GM20431 (cell line): ENCODE data around the gene PBX3.

Experiments
- in situ Hi-C: fragments of 300-500 bp; cut with MseI, MboI; formaldehyde crosslinking; loops from one replicate; pipeline ENCODE4 v1.15.0; 2020; ENCODE audit warnings: low sequenced_read_pairs; ENCODE audit not compliant: unreplicated experiment

The PBX3 gene

GRCh38 chr9:125852386-125852785, 105.2 kb downstream of the PBX3 start:
- in situ Hi-C loops, result no loop called here

- in situ Hi-C loops, result no loop called here
These were observed 107.5 kb downstream of the PBX3 start for GRCh38 chr9:125854553-125855275.

DNA sequence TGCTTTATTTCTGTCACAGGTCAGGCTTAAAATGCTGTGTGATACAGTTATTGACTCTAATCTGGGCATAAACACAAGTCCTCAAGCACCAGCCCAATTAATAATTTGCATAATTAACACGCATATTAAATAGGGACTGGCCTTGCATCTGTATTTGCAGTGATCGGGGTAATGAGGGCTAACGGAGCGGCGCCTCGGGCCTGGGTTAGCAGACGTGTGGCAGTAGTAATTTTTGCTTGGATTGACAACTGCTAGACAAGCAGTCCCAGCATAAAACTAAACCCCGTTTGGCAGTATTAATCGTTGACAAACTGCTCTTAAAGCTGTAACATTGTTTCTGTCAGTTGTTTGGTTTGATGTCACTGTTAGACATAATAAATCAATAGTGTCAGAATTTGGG, 109.2 kb downstream of the PBX3 start:
- in situ Hi-C loops, result no loop called here

DNA sequence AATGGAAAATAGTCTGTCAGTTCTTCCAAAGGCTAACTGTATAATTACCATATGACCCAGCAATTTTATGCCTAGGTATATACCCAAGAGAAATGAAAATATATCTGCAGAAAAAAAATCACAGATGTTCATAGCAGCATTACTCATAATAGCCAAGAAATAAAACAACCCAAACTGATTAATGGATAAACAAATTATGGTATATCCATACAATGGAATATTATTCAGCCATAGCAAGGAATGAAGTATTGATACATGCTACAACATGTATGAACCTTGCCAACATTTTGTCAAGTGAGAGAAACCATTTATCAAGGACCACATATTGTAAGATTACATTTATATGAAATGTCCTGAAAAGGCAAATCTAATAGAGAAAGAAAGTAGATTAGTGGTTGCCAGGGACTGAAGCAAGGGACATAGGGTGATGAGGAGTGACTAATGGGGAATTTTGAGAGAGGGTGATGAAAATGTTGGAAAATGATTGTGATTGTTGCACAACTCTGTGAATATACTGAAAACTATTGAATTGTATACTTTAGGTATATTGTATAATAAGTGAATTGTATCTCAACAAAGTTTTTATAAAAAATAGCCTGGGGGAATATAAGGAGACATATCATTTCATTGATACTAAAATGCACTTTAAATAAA, 114.4 kb downstream of the PBX3 start:
- in situ Hi-C loops, result no loop called here

DNA sequence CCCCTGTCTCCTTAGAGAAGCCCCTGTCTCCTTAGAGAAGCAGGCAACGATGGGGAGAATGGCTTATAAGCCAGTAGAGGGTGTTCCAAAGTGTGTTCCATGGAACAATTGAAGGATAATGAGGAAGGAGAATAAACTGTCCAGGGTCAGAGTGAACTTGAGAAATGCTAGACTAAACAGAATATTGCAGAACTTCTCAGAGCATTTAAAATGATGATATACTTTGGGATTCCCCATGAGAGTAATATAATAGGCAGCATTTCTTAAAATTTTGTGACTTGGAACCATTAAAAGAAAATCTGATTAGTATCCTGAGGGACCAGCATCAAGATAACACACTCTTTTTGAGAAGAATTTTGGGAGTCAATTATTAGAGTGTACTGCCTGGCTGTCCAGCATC, 116.8 kb downstream of the PBX3 start:
- in situ Hi-C loops, result no loop called here

- in situ Hi-C loops, result no loop called here
These were observed 120.7 kb downstream of the PBX3 start for GRCh38 chr9:125867751-125868415.

DNA sequence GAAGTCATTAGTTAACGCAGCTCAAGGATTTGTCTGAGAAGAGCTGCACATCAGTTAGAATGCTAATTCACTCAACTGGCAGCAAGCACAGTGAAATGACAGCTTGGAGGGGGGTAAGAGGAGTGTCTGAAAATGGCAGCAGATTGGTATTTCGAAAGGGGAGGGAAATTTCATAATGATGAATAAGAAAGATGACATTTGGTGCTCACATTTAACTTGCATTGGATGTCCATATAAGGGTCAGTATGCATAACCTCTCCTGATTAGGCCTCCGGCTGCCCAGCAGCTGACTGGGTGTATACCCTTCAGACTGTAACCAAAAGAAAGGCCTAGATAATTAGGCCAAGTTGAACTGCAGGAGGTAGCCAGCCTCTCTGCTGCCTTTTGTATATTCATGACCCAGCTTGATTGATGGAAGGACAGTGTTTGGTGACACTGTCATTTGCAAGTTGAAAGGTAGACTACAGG, 131.0 kb downstream of the PBX3 start:
- in situ Hi-C loops, result no loop called here

- in situ Hi-C loops, result no loop called here
These were observed 133.9 kb downstream of the PBX3 start for GRCh38 chr9:125881042-125881441.

- in situ Hi-C loops, result no loop called here
These were observed 136.5 kb downstream of the PBX3 start for GRCh38 chr9:125883565-125884217.

GRCh38 chr9:125884218-125884595, 137.0 kb downstream of the PBX3 start:
- in situ Hi-C loops, result no loop called here

DNA sequence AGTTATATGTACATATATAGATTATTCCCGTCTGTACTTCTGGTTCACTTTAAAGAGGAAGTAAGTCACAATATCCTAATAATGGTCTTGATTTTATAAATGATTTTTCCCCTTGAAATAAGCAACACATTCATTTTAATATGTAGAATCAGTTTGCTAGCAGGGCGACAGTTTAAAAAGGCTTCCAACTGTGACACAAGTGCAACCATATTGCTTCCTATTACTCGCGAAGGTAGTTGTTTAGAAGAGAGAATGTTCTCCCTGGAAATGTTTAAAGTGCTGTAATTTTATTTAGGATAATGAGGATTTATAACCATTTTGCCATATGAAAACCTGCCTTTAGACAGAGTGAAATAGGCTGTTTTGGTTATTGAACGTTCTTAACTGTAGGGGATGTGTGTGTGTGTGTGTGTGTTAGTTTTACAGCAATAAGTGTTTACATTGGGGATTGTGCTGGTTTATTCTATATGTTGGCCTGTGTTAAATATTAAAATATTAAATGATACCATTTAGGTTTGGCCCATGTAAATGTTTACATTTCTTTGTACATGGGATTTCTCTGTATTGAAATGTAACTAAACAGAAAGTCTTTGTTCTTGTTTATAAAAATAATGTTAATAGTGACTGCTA, 138.3 kb downstream of the PBX3 start:
- in situ Hi-C loops, result no loop called here

- in situ Hi-C loops, result no loop called here
These were observed 139.2 kb downstream of the PBX3 start for GRCh38 chr9:125886365-125886764.

- in situ Hi-C loops, result no loop called here
These were observed 140.0 kb downstream of the PBX3 start for GRCh38 chr9:125887172-125887571.

- in situ Hi-C loops, result no loop called here
These were observed 141.0 kb downstream of the PBX3 start for GRCh38 chr9:125888211-125888610.

GRCh38 chr9:125889112-125889475, 141.9 kb downstream of the PBX3 start:
- in situ Hi-C loops, result no loop called here

DNA sequence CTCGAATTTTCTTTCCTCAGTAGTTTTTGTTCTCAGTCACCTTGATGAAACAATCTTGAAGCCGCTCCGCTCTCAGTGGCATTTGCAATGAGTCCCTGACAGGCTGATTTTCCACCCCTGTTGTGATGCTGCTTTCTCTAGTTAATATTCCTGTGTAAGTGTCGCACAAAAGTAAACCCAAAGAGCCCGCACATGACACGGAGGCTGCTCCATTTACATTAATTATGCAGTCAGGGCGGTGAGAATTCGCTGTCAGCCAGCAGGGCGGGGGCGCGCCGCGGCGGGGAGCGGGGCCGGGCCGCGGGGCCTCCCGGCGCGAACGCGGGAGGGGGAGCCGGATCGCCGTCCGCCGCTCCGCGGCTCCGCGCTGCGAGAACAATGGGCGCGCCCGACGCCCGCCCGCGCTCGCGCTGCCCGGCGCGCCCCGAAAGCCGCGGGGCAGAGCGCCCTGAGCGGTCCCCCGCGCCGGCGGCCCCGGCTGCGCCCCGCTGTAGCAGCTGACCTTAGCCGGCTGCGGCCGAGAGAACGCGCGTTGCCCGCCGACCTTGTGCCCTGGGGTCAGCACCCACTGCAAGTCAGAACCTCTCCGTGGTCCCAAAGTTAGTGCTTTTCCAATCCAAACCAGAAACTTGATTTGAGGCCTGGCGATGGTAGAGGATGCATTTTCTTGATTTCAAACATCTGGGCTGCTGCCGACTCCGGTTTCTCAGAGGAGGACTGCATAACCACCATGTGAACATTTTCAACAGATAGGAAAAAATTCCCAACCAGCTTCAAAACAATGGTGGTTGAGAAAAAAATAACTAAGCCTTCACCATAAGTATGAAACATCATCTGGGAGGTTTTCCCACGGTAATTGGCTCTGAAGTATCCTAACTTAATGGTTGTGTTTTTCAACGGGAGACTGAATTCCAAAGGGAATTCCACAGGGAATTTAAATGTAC, 142.6 kb downstream of the PBX3 start:
- in situ Hi-C loops, result no loop called here

DNA sequence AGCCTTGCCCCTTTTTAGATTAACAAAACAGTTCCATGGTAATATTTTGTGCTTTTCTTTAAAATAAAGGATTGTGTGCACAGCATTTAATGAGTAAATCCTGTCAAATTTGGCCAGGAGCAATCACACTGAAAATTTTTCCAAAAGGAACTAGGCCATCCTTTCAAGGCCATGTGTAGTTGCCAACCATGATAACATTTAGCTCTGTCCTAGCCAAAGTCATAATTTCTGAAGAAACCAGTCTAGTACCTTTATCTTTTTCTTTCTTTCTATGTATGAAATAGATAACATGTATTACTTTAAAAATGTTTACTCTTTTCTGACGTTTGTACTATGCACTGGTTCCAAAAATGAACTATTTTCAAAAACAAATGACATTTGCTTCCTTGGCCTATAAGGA, 143.7 kb downstream of the PBX3 start:
- in situ Hi-C loops, result no loop called here

GRCh38 chr9:125893277-125893676, 146.1 kb downstream of the PBX3 start:
- in situ Hi-C loops, result no loop called here

DNA sequence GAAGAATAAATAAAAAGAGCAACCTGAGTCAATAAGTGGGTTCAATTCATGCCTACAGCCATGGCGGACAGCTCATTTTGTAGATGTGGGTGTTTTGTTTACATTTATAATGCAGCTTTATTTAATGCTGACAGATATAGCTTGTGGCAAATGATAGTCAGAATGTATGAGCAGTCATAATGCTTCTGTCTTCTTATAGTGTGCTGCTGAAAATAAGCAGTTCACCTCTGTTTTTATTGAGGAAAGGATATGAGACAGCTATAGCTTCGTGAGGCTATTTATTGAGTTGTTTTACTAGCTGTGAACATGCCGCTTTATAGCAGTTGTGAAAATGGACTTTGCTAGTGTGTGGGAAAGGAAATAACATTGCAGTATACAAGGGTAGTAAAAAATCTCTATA, 147.4 kb downstream of the PBX3 start:
- in situ Hi-C loops, result no loop called here
